ENCODE measurements around the gene MRPS26. TPM values are rescaled to one million over a fixed set of nuclear protein-coding genes. Genes with fewer than 3 reads are reported as not detected.

The MRPS26 gene
- polyA plus RNA-seq, 1 donor (not counting 4 experiments of a cell fraction or from before 2014, with no cell fraction given) = 29.8 TPM

GRCh38 chr20:3010985-3011723 lies 34.7 kb upstream of the MRPS26 start:
- Histone ChIP-seq H3K9me3 (ENCODE audit: control insufficient read depth, low read depth, low read length) (no peaks in the 10 kb centered on the region), H3K27me3 (ENCODE audit: control insufficient read depth, extremely low read depth, insufficient read depth, low read length) (no peaks in the 10 kb centered on the region), H3K79me2 (ENCODE audit: control insufficient read depth, insufficient read depth, low read length) (no peaks in the 10 kb centered on the region), H3K4me1 (ENCODE audit: control insufficient read depth, extremely low read depth, insufficient read depth, low read length) (no peaks in the 10 kb centered on the region), H3K36me3 (ENCODE audit: control insufficient read depth in 2 of 2, extremely low read depth in 1 of 2, insufficient read depth in 2 of 2, low read length in 2 of 2) (peaks cover 7 to 11% of the 10 kb centered on the region in 2 experiments), H3K27ac (ENCODE audit: control insufficient read depth, insufficient read depth, low read length) (no peak overlapping the region), H4K20me1 (ENCODE audit: control insufficient read depth, extremely low read depth, insufficient read depth, low read length) (no peaks in the 10 kb centered on the region), H2AFZ (ENCODE audit: control insufficient read depth, low read length) (no peak overlapping the region), H3K4me3 (ENCODE audit: control insufficient read depth in 2 of 3, extremely low read depth in 1 of 3, insufficient read depth in 2 of 3, low read depth in 1 of 3, low read length in 3 of 3) (no peak overlapping the region), H3K9me1 (ENCODE audit: control insufficient read depth, extremely low read depth, insufficient read depth, low read length) (no peaks in the 10 kb centered on the region), H3K9ac (ENCODE audit: control insufficient read depth, extremely low read depth, insufficient read depth, low read length) (no peak overlapping the region), H3K4me2 (ENCODE audit: control insufficient read depth, extremely low read depth, insufficient read depth, low read depth, low read length) (no peak overlapping the region)
- dilution Hi-C loops (cut with MboI; ENCODE audit: extremely low pct_ligation_motif_present, low sequenced_read_pairs) = no loop called here
- DNase-seq (ENCODE audit: low read depth, low spot score) (no peak), FAIRE-seq (peak; percentile 43)
- no peak for TF ChIP-seq EZH2 (IDR thresholded peaks at IDR 0.05; ENCODE audit: low read length)
- TF ChIP-seq, protein P1, sequence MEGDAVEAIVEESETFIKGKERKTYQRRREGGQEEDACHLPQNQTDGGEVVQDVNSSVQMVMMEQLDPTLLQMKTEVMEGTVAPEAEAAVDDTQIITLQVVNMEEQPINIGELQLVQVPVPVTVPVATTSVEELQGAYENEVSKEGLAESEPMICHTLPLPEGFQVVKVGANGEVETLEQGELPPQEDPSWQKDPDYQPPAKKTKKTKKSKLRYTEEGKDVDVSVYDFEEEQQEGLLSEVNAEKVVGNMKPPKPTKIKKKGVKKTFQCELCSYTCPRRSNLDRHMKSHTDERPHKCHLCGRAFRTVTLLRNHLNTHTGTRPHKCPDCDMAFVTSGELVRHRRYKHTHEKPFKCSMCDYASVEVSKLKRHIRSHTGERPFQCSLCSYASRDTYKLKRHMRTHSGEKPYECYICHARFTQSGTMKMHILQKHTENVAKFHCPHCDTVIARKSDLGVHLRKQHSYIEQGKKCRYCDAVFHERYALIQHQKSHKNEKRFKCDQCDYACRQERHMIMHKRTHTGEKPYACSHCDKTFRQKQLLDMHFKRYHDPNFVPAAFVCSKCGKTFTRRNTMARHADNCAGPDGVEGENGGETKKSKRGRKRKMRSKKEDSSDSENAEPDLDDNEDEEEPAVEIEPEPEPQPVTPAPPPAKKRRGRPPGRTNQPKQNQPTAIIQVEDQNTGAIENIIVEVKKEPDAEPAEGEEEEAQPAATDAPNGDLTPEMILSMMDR (optimal IDR thresholded peaks at IDR 0.05 in 1 of 3, IDR thresholded peaks at IDR 0.05 in 1 of 3, conservative IDR thresholded peaks at IDR 0.05 in 1 of 3; ENCODE audit: extremely low read depth in 1 of 3, insufficient read depth in 2 of 3, low read length in 3 of 3) = no peak

GRCh38 chr20:3011752-3012151 lies 34.1 kb upstream of the MRPS26 start:
- FAIRE-seq = no peak
- H3K27me3 ChIP-seq (ENCODE audit: control insufficient read depth, extremely low read depth, insufficient read depth, low read length) = no peaks in the 10 kb centered on the region
- H3K9me1 ChIP-seq (ENCODE audit: control insufficient read depth, extremely low read depth, insufficient read depth, low read length) = no peaks in the 10 kb centered on the region
- no peaks in the 10 kb centered on the region for H3K9me3 ChIP-seq (ENCODE audit: control insufficient read depth, low read depth, low read length)
- no peaks in the 10 kb centered on the region for H3K79me2 ChIP-seq (ENCODE audit: control insufficient read depth, insufficient read depth, low read length)
- DNase-seq (ENCODE audit: low read depth, low spot score) = no peak
- no peak overlapping the region for H3K4me3 ChIP-seq (ENCODE audit: control insufficient read depth in 2 of 3, extremely low read depth in 1 of 3, insufficient read depth in 2 of 3, low read depth in 1 of 3, low read length in 3 of 3)
- no peaks in the 10 kb centered on the region for H3K4me1 ChIP-seq (ENCODE audit: control insufficient read depth, extremely low read depth, insufficient read depth, low read length)
- no peak overlapping the region for H2AFZ ChIP-seq (ENCODE audit: control insufficient read depth, low read length)
- no peak overlapping the region for H3K9ac ChIP-seq (ENCODE audit: control insufficient read depth, extremely low read depth, insufficient read depth, low read length)
- peaks cover 8 to 12% of the 10 kb centered on the region in 2 experiments for H3K36me3 ChIP-seq (ENCODE audit: control insufficient read depth in 2 of 2, extremely low read depth in 1 of 2, insufficient read depth in 2 of 2, low read length in 2 of 2)
- TF ChIP-seq, protein P1 (optimal IDR thresholded peaks at IDR 0.05 in 1 of 3, IDR thresholded peaks at IDR 0.05 in 1 of 3, conservative IDR thresholded peaks at IDR 0.05 in 1 of 3; ENCODE audit: extremely low read depth in 1 of 3, insufficient read depth in 2 of 3, low read length in 3 of 3) = no peak
- TF ChIP-seq EZH2 (IDR thresholded peaks at IDR 0.05; ENCODE audit: low read length) = no peak
- dilution Hi-C loops (cut with MboI; ENCODE audit: extremely low pct_ligation_motif_present, low sequenced_read_pairs) = no loop called here
- no peak overlapping the region for H3K27ac ChIP-seq (ENCODE audit: control insufficient read depth, insufficient read depth, low read length)
- H4K20me1 ChIP-seq (ENCODE audit: control insufficient read depth, extremely low read depth, insufficient read depth, low read length) = no peaks in the 10 kb centered on the region
- no peak overlapping the region for H3K4me2 ChIP-seq (ENCODE audit: control insufficient read depth, extremely low read depth, insufficient read depth, low read depth, low read length)

All from keratinocyte (primary cell).